Naive thymus-derived CD8-positive, alpha-beta T cell (primary cell): ENCODE measurements around the gene MYO1H. TPM values are rescaled to one million over a fixed set of nuclear protein-coding genes. Genes with fewer than 3 reads are reported as not detected.
A peak's percentile ranks its signal among the peaks of the same experiment; 100 is the strongest.

Experiments used
- ATAC-seq, 2 donors: fragments of 150-1000 bp; cut with Tn5 transposase in 1 of 2; sonication (Bioruptor Pico), chemical (Tn5 transposase) in 1 of 2; 1 replicate in 1 of 2; 2 replicates in 1 of 2; pipeline ENCODE4 v1.10.0; 2021; ENCODE audit warnings: mild to moderate bottlenecking in 2 of 2, moderate library complexity in 2 of 2
- POLR2A ChIA-PET: fragments of 350-600 bp; sonication (Branson Sonifier 250); formaldehyde crosslinking; loops from one replicate; lab custom pipeline; 2021; ENCODE audit warnings: antibody characterized with exemption; lab: Charles Lee
- DNase-seq, 10 donors: peaks; one replicate each; pipeline versions ENCODE4 v3.0.0 to v3.0.0-alpha.2; 2020 to 2022
- H3K27ac Mint-ChIP-seq, 10 donors: one replicate each; pipeline ENCODE4 v1.8.0; 2020 to 2022; ENCODE audit warnings: mild to moderate bottlenecking in 10 of 10, mixed read lengths in 10 of 10, moderate library complexity in 4 of 10, inconsistent platforms in 1 of 10
- H3K27me3 Mint-ChIP-seq, 5 donors: one replicate each; pipeline ENCODE4 v1.8.0; 2021 to 2022; ENCODE audit warnings: mixed read lengths in 5 of 5
- H3K36me3 Mint-ChIP-seq, 3 donors: one replicate each; pipeline ENCODE4 v1.8.0; 2020 to 2022; ENCODE audit warnings: mixed read lengths in 3 of 3, mild to moderate bottlenecking in 2 of 3, inconsistent platforms in 1 of 3
- H3K4me1 Mint-ChIP-seq, 4 donors: one replicate each; pipeline ENCODE4 v1.8.0; 2021 to 2022; ENCODE audit warnings: mixed read lengths in 4 of 4
- H3K4me3 Mint-ChIP-seq, 10 donors: one replicate each; pipeline ENCODE4 v1.8.0; 2020 to 2022; ENCODE audit warnings: mild to moderate bottlenecking in 10 of 10, mixed read lengths in 10 of 10, moderate library complexity in 6 of 10, inconsistent platforms in 1 of 10
- H3K9me3 Mint-ChIP-seq, 9 donors: one replicate each; pipeline ENCODE4 v1.8.0; 2020 to 2022; ENCODE audit warnings: mixed read lengths in 9 of 9, mild to moderate bottlenecking in 3 of 9, inconsistent platforms in 1 of 9, moderate library complexity in 1 of 9
- polyA plus RNA-seq, 3 donors: library from polyadenylated mRNA; unstranded; fragments of 300-500 nt; fragmentation: Illumina TruSeq; gene quantifications; one replicate each; pipeline ENCODE4 v1.2.3, GENCODE V29; 2021
- total RNA-seq, 8 experiments: library from RNA in 2 of 8; stranded (reverse) in 2 of 8; gene quantifications; one replicate each; pipeline ENCODE4 v1.2.3 and lab custom pipeline; 2021 to 2026

The MYO1H gene
- total RNA-seq, result not detected
- polyA plus RNA-seq, result not detected
- total RNA-seq (lab: John Stamatoyannopoulos, UW), result 0 to 1.5 (median 0) reads per million in 6 experiments

GRCh38 chr12:109347589-109347988, at the start of gene MYO1H:
Gene MYO1H (plus strand): TSS chr12:109347900. CDS start chr12:109347961, 61 bp downstream.
- Mint-ChIP-seq H3K27ac (no peak within 1 kb of the TSS), H3K9me3 (peaks cover 0 to 4% (median 0%) of the 10 kb centered on the region in 9 donors), H3K27me3 (peaks cover 4 to 20% (median 7%) of the 10 kb centered on the region in 5 donors), H3K4me3 (no peak within 1 kb of the TSS), H3K4me1 (no peaks in the 10 kb centered on the region), H3K36me3 (no peaks in the 10 kb centered on the region)
- POLR2A ChIA-PET, result no interaction called here
- no peak for DNase-seq
- no peak for ATAC-seq

DNA sequence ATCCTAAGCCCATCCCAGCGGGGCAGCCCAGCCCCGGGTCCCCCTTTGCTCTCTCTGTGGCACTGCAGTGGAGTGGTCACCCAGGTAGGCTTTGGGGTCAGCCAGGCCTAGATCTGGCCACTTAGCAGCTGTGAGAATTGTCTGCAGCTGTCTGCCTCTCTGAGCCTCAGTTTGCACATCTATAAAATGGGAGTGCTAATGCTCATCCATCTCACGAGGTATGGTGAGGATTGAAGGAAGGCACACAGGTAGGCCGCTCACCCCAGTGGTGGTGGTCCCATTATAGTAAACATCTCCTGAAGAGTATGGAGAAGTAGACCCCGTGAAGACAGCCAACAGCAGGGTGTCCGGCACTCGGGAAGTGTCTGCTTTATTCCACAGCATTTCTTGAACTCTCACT, 47.9 kb upstream of the MYO1H start:
- H3K9me3 Mint-ChIP-seq, result no peaks in the 10 kb centered on the region
- H3K27ac Mint-ChIP-seq, result no peak overlapping the region
- DNase-seq (no peak), ATAC-seq (no peak)
- no peak overlapping the region for H3K4me3 Mint-ChIP-seq
- H3K36me3 Mint-ChIP-seq, result no peaks in the 10 kb centered on the region
- H3K27me3 Mint-ChIP-seq, result peaks cover 10 to 62% (median 24%) of the 10 kb centered on the region in 5 donors
- POLR2A ChIA-PET, result no interaction called here
- H3K4me1 Mint-ChIP-seq, result no peaks in the 10 kb centered on the region

DNA sequence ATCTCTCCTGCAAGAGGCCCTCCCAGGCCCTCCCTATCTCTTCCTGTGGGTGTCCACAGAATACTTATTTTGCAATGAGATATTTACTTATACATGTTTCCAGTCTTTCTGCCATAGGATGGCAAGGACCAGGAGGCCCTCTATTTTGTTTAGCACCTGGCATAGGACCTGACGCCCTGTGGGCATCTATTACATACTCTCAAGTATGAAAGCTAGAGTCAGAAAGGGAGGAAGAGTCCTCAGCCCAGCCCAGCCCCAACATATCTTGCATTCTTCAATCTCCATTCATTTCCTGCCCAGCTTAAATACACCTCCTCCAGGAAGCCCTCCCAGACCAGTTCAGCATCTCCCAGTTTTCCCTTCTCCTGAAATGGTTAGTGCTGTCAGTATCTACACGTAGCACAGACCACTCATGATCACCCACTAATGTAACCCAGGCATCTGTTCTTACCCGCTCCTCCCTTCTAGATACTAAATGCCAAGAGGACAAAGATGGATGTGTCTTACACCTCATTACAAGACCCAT, 46.0 kb upstream of the MYO1H start:
- Mint-ChIP-seq H3K9me3 (no peaks in the 10 kb centered on the region), H3K36me3 (no peaks in the 10 kb centered on the region), H3K27me3 (peaks cover 19 to 59% (median 26%) of the 10 kb centered on the region in 5 donors), H3K4me3 (no peak overlapping the region), H3K27ac (no peak overlapping the region), H3K4me1 (no peaks in the 10 kb centered on the region)
- POLR2A ChIA-PET, result no interaction called here
- no peak for ATAC-seq
- DNase-seq, result no peak

DNA sequence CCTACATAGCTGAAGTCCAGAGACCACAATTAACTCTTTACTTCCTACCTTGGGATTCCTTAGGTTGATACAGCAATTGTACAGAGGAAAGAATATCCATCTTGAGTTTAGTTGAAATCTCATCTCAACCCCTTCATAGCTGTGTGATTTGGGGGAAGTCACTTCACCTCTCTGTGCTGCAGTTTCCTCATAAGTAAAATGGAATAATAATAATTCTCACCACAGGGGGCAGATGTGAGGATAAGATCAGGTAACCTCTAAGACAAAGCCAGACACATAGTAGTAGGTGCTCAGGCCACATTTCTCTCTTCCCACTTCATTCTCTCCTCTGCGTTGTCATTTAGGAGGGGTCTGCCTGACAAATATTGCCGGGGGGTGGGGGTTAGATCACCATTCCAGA, 45.3 kb upstream of the MYO1H start:
- Mint-ChIP-seq H3K36me3 (no peaks in the 10 kb centered on the region), H3K4me1 (no peaks in the 10 kb centered on the region), H3K9me3 (no peaks in the 10 kb centered on the region), H3K27me3 (peaks cover 21 to 66% (median 32%) of the 10 kb centered on the region in 5 donors), H3K27ac (no peak overlapping the region), H3K4me3 (no peak overlapping the region)
- POLR2A ChIA-PET, result no interaction called here
- ATAC-seq (no peak), DNase-seq (no peak)

GRCh38 chr12:109302770-109303169, 44.9 kb upstream of the MYO1H start:
- Mint-ChIP-seq H3K27ac (no peak overlapping the region), H3K9me3 (no peaks in the 10 kb centered on the region), H3K27me3 (peaks cover 25 to 70% (median 36%) of the 10 kb centered on the region in 5 donors), H3K36me3 (no peaks in the 10 kb centered on the region), H3K4me1 (peaks cover 0 to 2% (median 0%) of the 10 kb centered on the region in 4 donors), H3K4me3 (no peak overlapping the region)
- POLR2A ChIA-PET, result no interaction called here
- no peak for ATAC-seq
- no peak for DNase-seq

DNA sequence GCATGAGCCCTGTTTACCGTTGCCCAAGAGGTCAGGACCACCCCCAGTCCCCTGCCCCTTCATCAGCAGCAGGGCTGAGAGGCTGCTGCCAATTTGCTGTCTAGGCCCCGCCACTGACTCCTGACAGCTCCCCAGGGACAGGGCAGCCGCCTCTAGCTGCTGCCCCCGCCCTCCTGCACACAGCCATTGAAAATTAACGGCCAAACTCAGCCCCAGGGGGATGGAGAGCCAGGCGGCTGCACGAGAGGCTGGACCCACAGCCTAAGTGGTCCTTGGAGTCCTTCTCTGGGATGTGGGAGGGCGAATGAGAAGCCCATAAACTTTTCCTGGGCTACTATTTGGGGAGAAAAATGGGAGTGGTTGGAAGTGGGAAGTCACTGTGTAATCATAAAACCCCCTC, 43.2 kb upstream of the MYO1H start:
- Mint-ChIP-seq H3K9me3 (peaks cover 0 to 2% (median 0%) of the 10 kb centered on the region in 9 donors), H3K4me1 (peaks cover 2 to 13% (median 4%) of the 10 kb centered on the region in 4 donors), H3K27ac (no peak overlapping the region), H3K27me3 (peaks cover 32 to 76% (median 48%) of the 10 kb centered on the region in 5 donors), H3K4me3 (no peak overlapping the region), H3K36me3 (no peaks in the 10 kb centered on the region)
- ATAC-seq (no peak), DNase-seq (no peak)
- POLR2A ChIA-PET, result no interaction called here

- Mint-ChIP-seq H3K4me1 (peaks cover 6 to 17% (median 9%) of the 10 kb centered on the region in 4 donors), H3K9me3 (peaks cover 0 to 2% (median 0%) of the 10 kb centered on the region in 9 donors), H3K36me3 (no peaks in the 10 kb centered on the region), H3K4me3 (no peak overlapping the region), H3K27me3 (peaks cover 35 to 74% (median 53%) of the 10 kb centered on the region in 5 donors), H3K27ac (peak overlapping the region in 1 of 10 donors; percentile 34)
- DNase-seq, result no peak
- POLR2A ChIA-PET, result no interaction called here
- no peak for ATAC-seq
Measured at GRCh38 chr12:109305547-109305946, 42.2 kb upstream of the MYO1H start.

DNA sequence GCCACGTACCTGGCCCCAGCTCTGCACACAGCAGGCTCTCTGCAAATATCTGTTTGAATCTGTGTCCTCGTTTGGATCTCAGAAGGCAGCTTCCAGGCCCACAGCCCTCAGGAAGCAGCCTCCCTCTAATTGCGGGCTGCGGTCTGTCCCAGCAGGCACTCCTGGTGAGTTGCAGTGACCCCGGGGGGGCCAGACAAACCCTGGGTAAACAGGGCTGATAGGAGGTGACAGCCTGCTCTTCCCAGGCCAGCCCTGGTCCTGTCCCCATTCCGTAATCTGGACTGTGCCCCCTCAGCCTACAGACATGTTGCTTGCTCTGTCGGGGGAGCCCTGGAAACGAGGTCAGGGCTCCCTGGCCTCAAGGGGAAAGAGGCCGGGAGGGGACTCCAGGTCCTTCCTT, 40.6 kb upstream of the MYO1H start:
- Mint-ChIP-seq H3K27ac (no peak overlapping the region), H3K4me1 (peaks cover 9 to 22% (median 13%) of the 10 kb centered on the region in 4 donors), H3K36me3 (no peaks in the 10 kb centered on the region), H3K4me3 (no peak overlapping the region), H3K9me3 (peaks cover 0 to 2% (median 0%) of the 10 kb centered on the region in 9 donors), H3K27me3 (peaks cover 39 to 81% (median 57%) of the 10 kb centered on the region in 5 donors)
- DNase-seq, result no peak
- POLR2A ChIA-PET, result no interaction called here
- no peak for ATAC-seq

DNA sequence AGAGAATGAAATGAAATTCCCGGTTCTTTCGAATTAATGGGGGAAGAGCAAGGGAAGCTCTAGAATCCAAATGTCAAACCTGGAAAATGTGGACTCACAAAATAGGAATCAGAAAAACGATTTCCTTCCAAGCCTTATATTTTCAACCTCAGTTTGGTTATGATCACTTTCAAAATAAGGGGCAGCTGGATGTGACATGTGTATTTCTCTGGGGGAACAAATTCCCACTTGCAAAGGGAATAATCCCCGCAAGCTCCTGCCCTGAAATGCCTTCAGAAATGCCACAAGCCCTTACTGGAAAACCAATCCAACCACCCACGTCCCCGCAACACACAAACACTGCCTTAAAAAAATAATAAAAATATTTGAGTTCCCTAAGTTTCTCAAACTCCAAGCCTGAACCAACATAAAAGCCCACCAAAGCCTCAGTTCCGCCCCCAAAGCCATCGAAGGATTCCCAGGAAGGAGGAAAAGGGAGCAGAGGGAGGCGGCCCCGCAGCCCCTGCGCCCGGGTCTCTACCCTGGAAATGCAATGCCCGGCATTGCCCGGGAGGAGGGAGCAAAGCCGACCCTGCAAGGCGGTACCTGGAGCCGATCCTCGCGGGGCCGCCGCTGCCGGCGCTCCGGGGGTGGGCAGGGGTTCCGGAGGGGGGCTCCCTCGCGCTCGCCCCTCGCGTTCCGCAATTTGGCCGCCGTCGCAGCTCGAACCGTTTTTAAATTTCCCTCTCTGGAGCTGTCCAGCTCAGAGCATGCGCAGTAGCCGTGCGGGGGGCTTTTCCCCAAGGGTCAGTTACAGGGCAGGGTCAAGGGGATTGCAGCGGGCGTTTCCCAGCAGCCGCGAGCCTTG, 38.9 kb upstream of the MYO1H start, which contains the start of gene FOXN4:
Gene FOXN4 (minus strand): TSS at position 751 of the 847 bp plus-strand sequence. CDS start 963 bp downstream, outside the sequence.
- DNase-seq (no peak), ATAC-seq (no peak)
- Mint-ChIP-seq H3K36me3 (no peaks in the 10 kb centered on the region), H3K27me3 (peaks cover 39 to 75% (median 57%) of the 10 kb centered on the region in 5 donors), H3K4me1 (peaks cover 9 to 22% (median 13%) of the 10 kb centered on the region in 4 donors), H3K9me3 (peaks cover 0 to 2% (median 0%) of the 10 kb centered on the region in 9 donors), H3K27ac (peak within 1 kb of the TSS in 1 of 10 donors; percentile 85), H3K4me3 (peak within 1 kb of the TSS; percentile 77 to 92 (median 85))
- POLR2A ChIA-PET, result no interaction called here

DNA sequence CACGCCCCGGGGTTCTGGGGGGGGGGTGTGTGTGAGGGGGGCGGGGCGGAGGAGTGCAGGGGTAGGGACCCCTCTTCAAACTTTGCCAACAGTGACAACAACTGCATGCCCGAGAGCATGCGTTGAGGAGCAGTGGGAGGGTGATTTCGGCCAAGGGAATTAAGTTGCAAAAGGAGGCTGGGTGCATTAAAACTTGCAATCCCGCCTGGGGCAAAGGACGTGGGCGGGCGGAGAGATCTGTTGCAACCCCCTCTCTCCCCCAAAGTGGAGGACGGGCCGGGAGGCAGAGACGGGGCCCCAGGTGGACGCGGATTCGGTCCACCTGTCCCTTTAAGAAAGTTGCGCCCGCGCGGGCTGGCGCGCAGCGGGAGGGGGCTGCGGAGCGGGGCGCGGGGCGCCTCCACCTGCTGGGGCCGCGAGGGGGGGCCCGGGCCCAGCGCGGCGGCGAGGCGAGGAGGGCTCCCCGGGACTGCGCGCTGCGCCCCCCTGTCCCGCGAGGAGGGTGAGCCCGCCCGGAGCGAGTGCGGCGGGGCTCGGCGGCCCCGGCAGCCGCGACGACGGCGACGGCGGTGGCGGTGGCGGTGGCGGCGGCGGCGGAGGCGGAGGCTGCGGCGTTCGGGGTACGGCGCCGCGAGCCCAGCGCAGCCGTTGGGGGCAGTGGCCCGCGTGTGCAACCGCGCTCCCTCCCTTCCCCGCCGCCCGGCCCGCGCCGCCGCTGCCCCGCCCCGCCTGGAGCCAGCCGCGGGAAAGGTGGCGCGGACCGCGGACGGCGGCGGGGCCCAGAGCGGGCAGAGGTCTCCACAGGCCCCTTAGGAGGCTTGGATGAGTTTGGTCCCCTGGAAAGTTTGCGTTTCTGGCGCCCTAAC, 38.1 kb upstream of the MYO1H start:
- peaks cover 0 to 2% (median 0%) of the 10 kb centered on the region in 9 donors for H3K9me3 Mint-ChIP-seq
- peaks cover 9 to 22% (median 13%) of the 10 kb centered on the region in 4 donors for H3K4me1 Mint-ChIP-seq
- DNase-seq, result no peak
- H3K36me3 Mint-ChIP-seq, result no peaks in the 10 kb centered on the region
- ATAC-seq, result peak; percentile 63 to 64
- POLR2A ChIA-PET, result no interaction called here
- H3K27me3 Mint-ChIP-seq, result peaks cover 40 to 71% (median 57%) of the 10 kb centered on the region in 5 donors
- peak overlapping the region in 1 of 10 donors; percentile 85 for H3K27ac Mint-ChIP-seq
- H3K4me3 Mint-ChIP-seq, result peak overlapping the region; percentile 77 to 92 (median 85)

DNA sequence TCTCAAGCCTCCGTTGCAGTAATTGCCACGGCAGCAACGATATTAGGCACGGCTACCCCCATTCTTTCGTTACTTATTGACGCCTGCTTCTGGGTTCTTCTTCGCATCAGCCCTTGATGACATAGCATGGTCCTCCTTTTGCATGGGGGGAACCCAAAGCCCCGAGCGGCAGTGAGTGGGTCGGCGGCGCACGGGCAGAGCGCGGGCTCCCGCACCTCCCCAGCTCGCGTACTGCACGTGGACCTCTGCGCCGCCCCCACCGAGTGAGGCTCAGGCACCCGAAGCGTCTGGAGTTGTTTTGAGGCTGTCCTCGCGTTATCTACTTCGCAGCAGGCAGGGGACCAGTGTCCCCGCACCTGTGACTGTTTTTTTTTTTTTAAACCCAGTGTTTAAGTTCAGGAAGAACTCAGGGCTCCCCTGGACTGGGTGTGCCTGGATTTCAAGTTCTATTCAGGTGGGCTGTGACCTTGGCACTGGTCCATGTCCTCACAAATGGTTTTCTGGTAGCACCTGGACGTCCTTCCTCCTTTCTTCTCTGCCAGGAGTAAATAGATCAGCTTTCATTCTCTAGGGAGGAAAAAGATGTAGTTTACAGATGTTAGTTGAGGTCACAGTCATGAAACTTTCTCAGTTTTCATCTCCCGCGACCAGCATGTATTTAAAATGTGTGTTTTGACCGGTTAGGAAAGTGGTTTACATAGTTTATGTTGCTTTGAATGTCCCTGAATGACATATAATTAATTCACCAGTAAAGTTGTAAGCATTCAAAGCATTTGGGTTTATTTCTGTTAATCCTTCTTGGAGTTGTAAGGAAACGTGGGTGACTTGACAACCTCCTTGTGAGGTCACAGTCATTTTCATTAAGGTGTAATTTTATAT, 37.2 kb upstream of the MYO1H start:
- Mint-ChIP-seq H3K27ac (peak overlapping the region in 1 of 10 donors; percentile 85), H3K4me3 (peak overlapping the region; percentile 65 to 90 (median 78)), H3K36me3 (no peaks in the 10 kb centered on the region), H3K27me3 (peaks cover 43 to 71% (median 60%) of the 10 kb centered on the region in 5 donors), H3K9me3 (peaks cover 0 to 2% (median 0%) of the 10 kb centered on the region in 9 donors), H3K4me1 (peaks cover 9 to 22% (median 13%) of the 10 kb centered on the region in 4 donors)
- POLR2A ChIA-PET, result no interaction called here
- peak; percentile 35 to 62 for ATAC-seq
- DNase-seq, result no peak
